GM12801 (cell line): ENCODE measurements around the gene FHOD1.

Experiments used
- TF ChIP-seq, protein P1 (sequence below): IDR thresholded peaks from one replicate; pipeline ENCODE4 v1.5.1; 2011; ENCODE audit warnings: control low read depth; ENCODE audit not compliant: insufficient read length; ENCODE audit errors: extremely low read depth

The FHOD1 gene

GRCh38 chr16:67192781-67193361 lies 54.4 kb downstream of the FHOD1 start:
- TF ChIP-seq, protein P1, sequence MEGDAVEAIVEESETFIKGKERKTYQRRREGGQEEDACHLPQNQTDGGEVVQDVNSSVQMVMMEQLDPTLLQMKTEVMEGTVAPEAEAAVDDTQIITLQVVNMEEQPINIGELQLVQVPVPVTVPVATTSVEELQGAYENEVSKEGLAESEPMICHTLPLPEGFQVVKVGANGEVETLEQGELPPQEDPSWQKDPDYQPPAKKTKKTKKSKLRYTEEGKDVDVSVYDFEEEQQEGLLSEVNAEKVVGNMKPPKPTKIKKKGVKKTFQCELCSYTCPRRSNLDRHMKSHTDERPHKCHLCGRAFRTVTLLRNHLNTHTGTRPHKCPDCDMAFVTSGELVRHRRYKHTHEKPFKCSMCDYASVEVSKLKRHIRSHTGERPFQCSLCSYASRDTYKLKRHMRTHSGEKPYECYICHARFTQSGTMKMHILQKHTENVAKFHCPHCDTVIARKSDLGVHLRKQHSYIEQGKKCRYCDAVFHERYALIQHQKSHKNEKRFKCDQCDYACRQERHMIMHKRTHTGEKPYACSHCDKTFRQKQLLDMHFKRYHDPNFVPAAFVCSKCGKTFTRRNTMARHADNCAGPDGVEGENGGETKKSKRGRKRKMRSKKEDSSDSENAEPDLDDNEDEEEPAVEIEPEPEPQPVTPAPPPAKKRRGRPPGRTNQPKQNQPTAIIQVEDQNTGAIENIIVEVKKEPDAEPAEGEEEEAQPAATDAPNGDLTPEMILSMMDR: no peak

DNA sequence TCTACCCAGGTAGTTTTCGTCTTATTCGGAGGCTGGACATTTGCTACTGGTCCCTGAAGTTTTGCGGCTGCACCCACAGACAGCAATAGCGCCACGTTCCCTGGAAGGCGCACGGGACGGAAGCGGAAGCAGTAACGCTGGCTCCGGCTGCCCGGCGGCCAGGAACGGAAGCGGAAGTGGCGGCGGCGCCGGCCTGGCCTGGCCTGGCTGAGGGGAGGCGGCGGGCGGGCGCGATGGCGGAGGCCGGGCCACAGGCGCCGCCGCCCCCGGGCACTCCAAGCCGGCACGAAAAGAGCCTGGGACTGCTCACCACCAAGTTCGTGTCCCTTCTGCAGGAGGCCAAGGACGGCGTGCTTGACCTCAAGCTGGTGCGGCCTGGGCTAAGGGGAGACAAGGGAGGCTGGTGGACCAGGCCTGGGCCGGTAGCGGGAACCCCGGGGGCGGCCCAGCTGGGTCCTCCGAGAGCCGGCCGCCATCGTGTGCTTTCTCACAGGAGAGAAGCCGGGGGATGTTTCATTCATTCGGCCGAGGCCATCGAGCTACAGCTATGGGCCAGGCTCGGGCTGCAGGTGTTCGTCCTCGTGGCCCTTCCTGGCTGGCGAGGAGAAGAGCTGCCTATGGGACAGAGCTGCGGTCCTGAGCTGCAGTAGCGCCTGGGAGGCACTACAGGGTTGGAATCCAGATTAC lies 55.1 kb downstream of the FHOD1 start, which contains the start of gene E2F4:
TSS of gene E2F4 (plus strand) at position 161 of the 687 bp plus-strand sequence. CDS start at position 234, 73 bp downstream.
- TF ChIP-seq, protein P1: no peak

- TF ChIP-seq, protein P1: no peak
These were observed 55.8 kb downstream of the FHOD1 start for GRCh38 chr16:67191411-67191994.

GRCh38 chr16:67190448-67191399 lies 56.6 kb downstream of the FHOD1 start:
- TF ChIP-seq, protein P1: no peak

DNA sequence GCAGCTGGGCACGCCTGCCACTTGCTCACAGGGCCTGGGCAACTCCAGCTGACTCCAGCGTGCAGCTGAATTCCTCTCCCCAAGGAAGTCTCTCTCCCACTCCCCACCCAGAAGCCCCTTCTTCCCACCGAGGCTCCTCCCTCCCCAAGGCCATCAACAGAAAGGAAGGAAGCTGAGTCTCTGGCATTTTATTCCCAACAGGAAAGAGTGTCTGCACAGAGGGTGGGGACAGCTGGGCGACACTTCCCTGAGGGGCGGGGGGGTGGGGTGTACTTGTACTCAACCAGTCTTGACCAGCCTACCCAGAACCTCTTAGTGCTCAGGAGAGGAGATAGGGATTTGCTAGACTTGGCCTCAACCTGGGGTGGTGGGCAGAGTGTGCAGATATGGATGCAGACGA lies 57.2 kb downstream of the FHOD1 start, which contains the start of gene EXOC3L1:
TSS of gene EXOC3L1 (minus strand) at position 96 of the 400 bp plus-strand sequence. CDS start 460 bp downstream, outside the sequence.
- TF ChIP-seq, protein P1: no peak

- TF ChIP-seq, protein P1: no peak
These were observed 58.5 kb downstream of the FHOD1 start for GRCh38 chr16:67188798-67189197.

GRCh38 chr16:67188323-67188722 lies 59.0 kb downstream of the FHOD1 start:
- TF ChIP-seq, protein P1: no peak
